ENCODE measurements around the gene SBF2. TPM values are rescaled to one million over a fixed set of nuclear protein-coding genes. Genes with fewer than 3 reads are reported as not detected.

The SBF2 gene
- total and polyA plus RNA-seq, 4 experiments from 2014 or later = 0.50 to 15.4 (median 10.2) TPM

GRCh38 chr11:10155793-10156490, 138.1 kb downstream of the SBF2 start:
- no peaks in the 10 kb centered on the region for H3K4me1 ChIP-seq (ENCODE audit: insufficient read depth, low read length)
- DNase-seq = no peak
- H3K27ac Mint-ChIP-seq = no peak overlapping the region
- no peak overlapping the region for H3K4me3 ChIP-seq (ENCODE audit: low read length in 2 of 2)
- ChIA-PET POLR2A (ENCODE audit: partially characterized antibody) (no interaction called here), CTCF (ENCODE audit: partially characterized antibody) (no interaction called here)
- H3K27me3 ChIP-seq (ENCODE audit: insufficient read depth, low read length) = no peaks in the 10 kb centered on the region
- peaks cover 0 to 5% (median 0%) of the 10 kb centered on the region in 4 donors for H3K4me1 Mint-ChIP-seq
- H3K27ac ChIP-seq (ENCODE audit: low read depth, low read length) = no peak overlapping the region
- no peaks in the 10 kb centered on the region for H3K36me3 ChIP-seq (ENCODE audit: insufficient read depth, low read length)
- no peaks in the 10 kb centered on the region for H3K9me3 ChIP-seq (ENCODE audit: control insufficient read depth in 1 of 2, low read length in 2 of 2)
- intact Hi-C loops (cut with micrococcal nuclease) = no loop called here
- H3K9me3 Mint-ChIP-seq = peaks cover 0 to 22% (median 12%) of the 10 kb centered on the region in 8 donors
- no peak overlapping the region for H3K4me3 Mint-ChIP-seq
- peaks cover 7 to 31% of the 10 kb centered on the region in 2 donors for H3K36me3 Mint-ChIP-seq
- no peaks in the 10 kb centered on the region for H3K27me3 Mint-ChIP-seq

- DNase-seq = no peak
- Mint-ChIP-seq H3K9me3 (peaks cover 0 to 9% (median 4%) of the 10 kb centered on the region in 8 donors), H3K4me3 (no peak overlapping the region), H3K36me3 (peaks cover 0 to 8% of the 10 kb centered on the region in 2 donors), H3K27me3 (no peaks in the 10 kb centered on the region), H3K4me1 (no peaks in the 10 kb centered on the region), H3K27ac (no peak overlapping the region)
- Histone ChIP-seq H3K36me3 (ENCODE audit: insufficient read depth, low read length) (no peaks in the 10 kb centered on the region), H3K27ac (ENCODE audit: low read depth, low read length) (no peak overlapping the region), H3K4me1 (ENCODE audit: insufficient read depth, low read length) (no peaks in the 10 kb centered on the region), H3K9me3 (ENCODE audit: control insufficient read depth in 1 of 2, low read length in 2 of 2) (no peaks in the 10 kb centered on the region), H3K4me3 (ENCODE audit: low read length in 2 of 2) (no peak overlapping the region), H3K27me3 (ENCODE audit: insufficient read depth, low read length) (no peaks in the 10 kb centered on the region)
- intact Hi-C loops (cut with micrococcal nuclease) = no loop called here
- ChIA-PET CTCF (ENCODE audit: partially characterized antibody) (no interaction called here), POLR2A (ENCODE audit: partially characterized antibody) (no interaction called here)
Observed at GRCh38 chr11:10150800-10151199, 143.2 kb downstream of the SBF2 start.

GRCh38 chr11:10149553-10149952, 144.5 kb downstream of the SBF2 start:
- Mint-ChIP-seq H3K36me3 (peaks cover 0 to 8% of the 10 kb centered on the region in 2 donors), H3K27ac (peak overlapping the region in 1 of 7 donors; percentile 65), H3K9me3 (peaks cover 0 to 10% (median 4%) of the 10 kb centered on the region in 8 donors), H3K4me1 (no peaks in the 10 kb centered on the region), H3K27me3 (no peaks in the 10 kb centered on the region), H3K4me3 (no peak overlapping the region)
- Histone ChIP-seq H3K36me3 (ENCODE audit: insufficient read depth, low read length) (no peaks in the 10 kb centered on the region), H3K4me1 (ENCODE audit: insufficient read depth, low read length) (no peaks in the 10 kb centered on the region), H3K4me3 (ENCODE audit: low read length in 2 of 2) (no peak overlapping the region), H3K27me3 (ENCODE audit: insufficient read depth, low read length) (no peaks in the 10 kb centered on the region), H3K27ac (ENCODE audit: low read depth, low read length) (no peak overlapping the region), H3K9me3 (ENCODE audit: control insufficient read depth in 1 of 2, low read length in 2 of 2) (no peaks in the 10 kb centered on the region)
- ChIA-PET POLR2A (ENCODE audit: partially characterized antibody) (no interaction called here), CTCF (ENCODE audit: partially characterized antibody) (no interaction called here)
- intact Hi-C loops (cut with micrococcal nuclease) = no loop called here
- no peak for DNase-seq

GRCh38 chr11:10147195-10147594, 146.8 kb downstream of the SBF2 start:
- H3K4me1 Mint-ChIP-seq = no peaks in the 10 kb centered on the region
- intact Hi-C loops (cut with micrococcal nuclease) = no loop called here

GRCh38 chr11:10144954-10145353, 149.1 kb downstream of the SBF2 start:
- H3K27me3 ChIP-seq (ENCODE audit: insufficient read depth, low read length) = no peaks in the 10 kb centered on the region
- Mint-ChIP-seq H3K9me3 (peaks cover 0 to 10% (median 4%) of the 10 kb centered on the region in 8 donors), H3K4me1 (no peaks in the 10 kb centered on the region), H3K36me3 (peaks cover 0 to 8% of the 10 kb centered on the region in 2 donors), H3K27me3 (no peaks in the 10 kb centered on the region), H3K4me3 (no peak overlapping the region), H3K27ac (no peak overlapping the region)
- CTCF ChIA-PET (ENCODE audit: partially characterized antibody) = no interaction called here
- no peak for DNase-seq
- H3K4me1 ChIP-seq (ENCODE audit: insufficient read depth, low read length) = no peaks in the 10 kb centered on the region
- H3K36me3 ChIP-seq (ENCODE audit: insufficient read depth, low read length) = no peaks in the 10 kb centered on the region
- no peaks in the 10 kb centered on the region for H3K9me3 ChIP-seq (ENCODE audit: control insufficient read depth in 1 of 2, low read length in 2 of 2)
- POLR2A ChIA-PET (ENCODE audit: partially characterized antibody) = no interaction called here
- H3K27ac ChIP-seq (ENCODE audit: low read depth, low read length) = no peak overlapping the region
- no peak overlapping the region for H3K4me3 ChIP-seq (ENCODE audit: low read length in 2 of 2)
- intact Hi-C loops (cut with micrococcal nuclease) = no loop called here

More at GRCh38 chr11:10147195-10147594, 146.8 kb downstream of the SBF2 start:
- H3K4me1 ChIP-seq (ENCODE audit: insufficient read depth, low read length) = no peaks in the 10 kb centered on the region
- H3K27me3 ChIP-seq (ENCODE audit: insufficient read depth, low read length) = no peaks in the 10 kb centered on the region
- H3K36me3 ChIP-seq (ENCODE audit: insufficient read depth, low read length) = no peaks in the 10 kb centered on the region
- H3K27ac ChIP-seq (ENCODE audit: low read depth, low read length) = no peak overlapping the region
- H3K27ac Mint-ChIP-seq = no peak overlapping the region
- no peak overlapping the region for H3K4me3 Mint-ChIP-seq
- DNase-seq = no peak
- CTCF ChIA-PET (ENCODE audit: partially characterized antibody) = no interaction called here
- POLR2A ChIA-PET (ENCODE audit: partially characterized antibody) = no interaction called here
- no peaks in the 10 kb centered on the region for H3K9me3 ChIP-seq (ENCODE audit: control insufficient read depth in 1 of 2, low read length in 2 of 2)
- H3K4me3 ChIP-seq (ENCODE audit: low read length in 2 of 2) = no peak overlapping the region
- H3K27me3 Mint-ChIP-seq = no peaks in the 10 kb centered on the region
- peaks cover 0 to 8% of the 10 kb centered on the region in 2 donors for H3K36me3 Mint-ChIP-seq
- H3K9me3 Mint-ChIP-seq = peaks cover 0 to 10% (median 4%) of the 10 kb centered on the region in 8 donors

- ChIA-PET CTCF (ENCODE audit: partially characterized antibody) (no interaction called here), POLR2A (ENCODE audit: partially characterized antibody) (no interaction called here)
Observed at GRCh38 chr11:10139656-10140055, 154.4 kb downstream of the SBF2 start.

GRCh38 chr11:10139143-10139542, 154.9 kb downstream of the SBF2 start:
- H3K27me3 Mint-ChIP-seq = no peaks in the 10 kb centered on the region
- H3K4me1 ChIP-seq (ENCODE audit: insufficient read depth, low read length) = no peaks in the 10 kb centered on the region
- ChIA-PET CTCF (ENCODE audit: partially characterized antibody) (no interaction called here), POLR2A (ENCODE audit: partially characterized antibody) (no interaction called here)
- no peaks in the 10 kb centered on the region for H3K27me3 ChIP-seq (ENCODE audit: insufficient read depth, low read length)
- H3K4me3 Mint-ChIP-seq = no peak overlapping the region
- no peak overlapping the region for H3K27ac Mint-ChIP-seq
- H3K36me3 ChIP-seq (ENCODE audit: insufficient read depth, low read length) = no peaks in the 10 kb centered on the region
- peaks cover 4 to 12% of the 10 kb centered on the region in 2 donors for H3K36me3 Mint-ChIP-seq
- H3K27ac ChIP-seq (ENCODE audit: low read depth, low read length) = no peak overlapping the region
- no peak overlapping the region for H3K4me3 ChIP-seq (ENCODE audit: low read length in 2 of 2)
- DNase-seq = no peak
- intact Hi-C loops (cut with micrococcal nuclease) = no loop called here
- H3K4me1 Mint-ChIP-seq = no peaks in the 10 kb centered on the region
- H3K9me3 Mint-ChIP-seq = peaks cover 0 to 12% (median under 1%) of the 10 kb centered on the region in 8 donors
- H3K9me3 ChIP-seq (ENCODE audit: control insufficient read depth in 1 of 2, low read length in 2 of 2) = no peaks in the 10 kb centered on the region

More at GRCh38 chr11:10139656-10140055, 154.4 kb downstream of the SBF2 start:
- Mint-ChIP-seq H3K27me3 (no peaks in the 10 kb centered on the region), H3K36me3 (peaks cover 4 to 8% of the 10 kb centered on the region in 2 donors), H3K9me3 (peaks cover 0 to 12% (median under 1%) of the 10 kb centered on the region in 8 donors), H3K4me3 (no peak overlapping the region), H3K27ac (no peak overlapping the region), H3K4me1 (no peaks in the 10 kb centered on the region)
- intact Hi-C loops (cut with micrococcal nuclease) = no loop called here
- H3K9me3 ChIP-seq (ENCODE audit: control insufficient read depth in 1 of 2, low read length in 2 of 2) = no peaks in the 10 kb centered on the region
- H3K27me3 ChIP-seq (ENCODE audit: insufficient read depth, low read length) = no peaks in the 10 kb centered on the region
- DNase-seq = no peak
- no peaks in the 10 kb centered on the region for H3K4me1 ChIP-seq (ENCODE audit: insufficient read depth, low read length)
- no peak overlapping the region for H3K4me3 ChIP-seq (ENCODE audit: low read length in 2 of 2)
- H3K27ac ChIP-seq (ENCODE audit: low read depth, low read length) = no peak overlapping the region
- H3K36me3 ChIP-seq (ENCODE audit: insufficient read depth, low read length) = no peaks in the 10 kb centered on the region
